RWPE2 (cell line): ENCODE data around the gene NFYC.

ENCODE experiments used
- ATAC-seq: fragments of 200-7000 bp; cut with Tn5 transposase; 3 replicates; pipeline ENCODE4 v1.9.1; 2021; ENCODE audit warnings: low read depth
- DNase-seq: peaks from one replicate; pipeline ENCODE4 v3.0.0-alpha.2; 2020; ENCODE audit warnings: low spot score
- H3K27ac ChIP-seq: fragments of 450-650 bp; 2 replicates; pipeline ENCODE4 v1.5.1; 2017; ENCODE audit warnings: mild to moderate bottlenecking; ENCODE audit not compliant: poor library complexity, severe bottlenecking
- H3K27me3 ChIP-seq: fragments of 250-450 bp; sonication (Bioruptor Pico); 2 replicates; pipeline ENCODE4 v1.5.1; 2021; ENCODE audit warnings: mild to moderate bottlenecking, moderate library complexity; ENCODE audit not compliant: insufficient read depth, poor library complexity, severe bottlenecking
- H3K36me3 ChIP-seq: fragments of 250-450 bp; sonication (Bioruptor Pico); 2 replicates; pipeline ENCODE4 v1.5.1; 2020; ENCODE audit warnings: low read depth, mild to moderate bottlenecking, moderate library complexity
- H3K4me1 ChIP-seq: fragments of 250-450 bp; sonication (Bioruptor Pico); 2 replicates; pipeline ENCODE4 v1.5.1; 2021; ENCODE audit warnings: mild to moderate bottlenecking, moderate library complexity; ENCODE audit not compliant: insufficient read depth, poor library complexity, severe bottlenecking
- H3K4me3 ChIP-seq: fragments of 250-450 bp; sonication (Bioruptor Pico); 2 replicates; pipeline ENCODE4 v1.5.1; 2021; ENCODE audit warnings: mild to moderate bottlenecking, moderate library complexity; ENCODE audit not compliant: severe bottlenecking
- H3K9me3 ChIP-seq: fragments of 250-450 bp; sonication (Bioruptor Pico); 2 replicates; pipeline ENCODE4 v1.5.1; 2021; ENCODE audit warnings: mild to moderate bottlenecking, moderate library complexity; ENCODE audit not compliant: severe bottlenecking
- CTCF ChIP-seq: fragments of 450-650 bp; IDR thresholded peaks from one replicate; pipeline ENCODE4 v1.5.1; 2017; ENCODE audit warnings: mild to moderate bottlenecking, moderate library complexity; ENCODE audit not compliant: poor library complexity, severe bottlenecking

Gene NFYC

GRCh38 chr1:40661678-40662077 lies 29.8 kb upstream of the NFYC start:
- no peak overlapping the region for H3K27ac ChIP-seq
- DNase-seq (no peak), ATAC-seq (no peak)
- no peaks in the 10 kb centered on the region for H3K9me3 ChIP-seq
- H3K4me1 ChIP-seq, result no peaks in the 10 kb centered on the region
- H3K4me3 ChIP-seq, result no peak overlapping the region
- TF ChIP-seq CTCF, result no peak
- H3K36me3 ChIP-seq, result no peaks in the 10 kb centered on the region
- no peaks in the 10 kb centered on the region for H3K27me3 ChIP-seq

- DNase-seq, result no peak
- no peaks in the 10 kb centered on the region for H3K36me3 ChIP-seq
- no peak for ATAC-seq
- no peaks in the 10 kb centered on the region for H3K9me3 ChIP-seq
- no peaks in the 10 kb centered on the region for H3K4me1 ChIP-seq
- TF ChIP-seq CTCF, result no peak
- no peaks in the 10 kb centered on the region for H3K27me3 ChIP-seq
- H3K4me3 ChIP-seq, result no peak overlapping the region
- no peak overlapping the region for H3K27ac ChIP-seq
Measured at GRCh38 chr1:40662151-40662550, 29.4 kb upstream of the NFYC start.

- DNase-seq (no peak), ATAC-seq (peak; percentile 54)
- Histone ChIP-seq H3K27me3 (no peaks in the 10 kb centered on the region), H3K36me3 (no peaks in the 10 kb centered on the region), H3K4me3 (no peak overlapping the region), H3K4me1 (no peaks in the 10 kb centered on the region), H3K27ac (no peak overlapping the region), H3K9me3 (no peaks in the 10 kb centered on the region)
- TF ChIP-seq CTCF, result no peak
Measured at GRCh38 chr1:40662864-40663263, 28.6 kb upstream of the NFYC start.

GRCh38 chr1:40663324-40664166 lies 28.0 kb upstream of the NFYC start:
- DNase-seq (no peak), ATAC-seq (no peak)
- no peak overlapping the region for H3K27ac ChIP-seq
- H3K4me1 ChIP-seq, result no peaks in the 10 kb centered on the region
- no peaks in the 10 kb centered on the region for H3K9me3 ChIP-seq
- no peak for TF ChIP-seq CTCF
- H3K36me3 ChIP-seq, result no peaks in the 10 kb centered on the region
- no peak overlapping the region for H3K4me3 ChIP-seq
- H3K27me3 ChIP-seq, result no peaks in the 10 kb centered on the region

- H3K9me3 ChIP-seq, result no peaks in the 10 kb centered on the region
- H3K27ac ChIP-seq, result no peak overlapping the region
- ATAC-seq (no peak), DNase-seq (no peak)
- H3K36me3 ChIP-seq, result no peaks in the 10 kb centered on the region
- no peaks in the 10 kb centered on the region for H3K27me3 ChIP-seq
- no peaks in the 10 kb centered on the region for H3K4me1 ChIP-seq
- TF ChIP-seq CTCF, result no peak
- no peak overlapping the region for H3K4me3 ChIP-seq
Measured at GRCh38 chr1:40664167-40664537, 27.4 kb upstream of the NFYC start.
